ENCODE data around the gene PCNA. TPM values are rescaled to one million over a fixed set of nuclear protein-coding genes. Genes with fewer than 3 reads are reported as not detected.

Gene PCNA
- total and polyA plus RNA-seq, 2 of the 4 experiments (the other 2 are of a cell fraction) = 155 to 213 TPM

GRCh38 chr20:5164645-5165625, 45.2 kb upstream of the PCNA start:
- 0 out of 2 replicates have a peak, but pooled peaks cover 2% of the 10 kb centered on the region for H3K9me3 ChIP-seq (ENCODE audit: control insufficient read depth, insufficient read depth, low read length)
- H3K9me1 ChIP-seq (ENCODE audit: insufficient read depth, low read length) = peaks cover 30% of the 10 kb centered on the region
- H3K4ac ChIP-seq (ENCODE audit: low read depth, low read length) = no peak overlapping the region
- H3K27ac ChIP-seq (ENCODE audit: insufficient read depth, low read length) = no peak overlapping the region
- H3K79me1 ChIP-seq (ENCODE audit: low read depth in 1 of 2, low read length in 2 of 2) = peaks cover 62 to 87% of the 10 kb centered on the region in 2 experiments
- no peak for DNase-seq
- ChIA-PET POLR2A (ENCODE audit: unreplicated experiment) (interaction anchor here (0.5 kb wide), 1 partner anchor 54 kb away, joined by 3 read pairs; no protein-coding TSS in a partner anchor), CTCF (no interaction called here)
- H2AFZ ChIP-seq (replicated peaks; ENCODE audit: low read length, poor library complexity) = no peak overlapping the region
- H2BK20ac ChIP-seq (ENCODE audit: low read depth, low read length) = no peak overlapping the region
- no TSS peak for BruUV-seq (replicated peaks)
- no peak overlapping the region for H4K5ac ChIP-seq (ENCODE audit: low read depth, low read length)
- H3K14ac ChIP-seq (replicated peaks; ENCODE audit: low read depth, low read length) = no peak overlapping the region
- H4K8ac ChIP-seq (ENCODE audit: low read depth in 2 of 2, low read length in 2 of 2) = no peak overlapping the region
- no peak overlapping the region for H4K91ac ChIP-seq (ENCODE audit: insufficient read depth, low read depth, low read length)
- H4K20me1 ChIP-seq (ENCODE audit: insufficient read depth, low read length) = peaks cover 41% of the 10 kb centered on the region
- H3K4me2 ChIP-seq (ENCODE audit: low read depth, low read length) = no peak overlapping the region
- H3K4me3 ChIP-seq (ENCODE audit: insufficient read depth, low read depth, low read length) = no peak overlapping the region
- H2BK5ac ChIP-seq (ENCODE audit: low read depth, low read length, poor library complexity, severe bottlenecking) = no peak overlapping the region
- intact Hi-C loops (cut with micrococcal nuclease) (no loop called here), dilution Hi-C loops (cut with HindIII; ENCODE audit: low sequenced_read_pairs, unreplicated experiment) (no loop called here), in situ Hi-C loops (cut with MboI; ENCODE audit: low sequenced_read_pairs) (no loop called here)
- H2BK15ac ChIP-seq (ENCODE audit: low read depth, low read length) = no peak overlapping the region
- H3K36me3 ChIP-seq (ENCODE audit: control insufficient read depth, insufficient read depth, low read length) = no peaks in the 10 kb centered on the region
- no peak for ATAC-seq (ENCODE audit: low read depth)
- no peak overlapping the region for H3K23ac ChIP-seq (ENCODE audit: low read depth, low read length)
- H3K4me1 ChIP-seq (ENCODE audit: control insufficient read depth, insufficient read depth, low read length) = peaks cover 10% of the 10 kb centered on the region
- H3K27me3 ChIP-seq (ENCODE audit: control insufficient read depth, insufficient read depth, low read length) = no peaks in the 10 kb centered on the region
- H3K9ac ChIP-seq (ENCODE audit: low read depth, low read length) = no peak overlapping the region
- H2AK5ac ChIP-seq (ENCODE audit: low read depth, low read length) = no peak overlapping the region
- H2BK120ac ChIP-seq (ENCODE audit: low read depth, low read length) = no peak overlapping the region
- no peak overlapping the region for H2AK9ac ChIP-seq (replicated peaks; ENCODE audit: low read depth, low read length, poor library complexity)
- H3K18ac ChIP-seq (ENCODE audit: low read depth, low read length) = no peak overlapping the region
- WGBS, 2 experiments (ENCODE audit: extremely low coverage in 2 of 2, insufficient read length in 1 of 2) = 100% methylated on average over 3 of the region's 13 CpGs; no CpG with 5 or more reads in 1 of the 2 experiments
- H3K56ac ChIP-seq (ENCODE audit: extremely low read depth, insufficient read depth, low read length) = no peak overlapping the region
- no peak for TF ChIP-seq MAZ (IDR thresholded peaks at IDR 0.05; ENCODE audit: borderline replicate concordance, low read depth, low read length)
- no peak for TF ChIP-seq MXI1 (IDR thresholded peaks at IDR 0.05; ENCODE audit: borderline replicate concordance, low read depth, low read length)
- TF ChIP-seq SMC3 (IDR thresholded peaks at IDR 0.05; ENCODE audit: low read depth, low read length) = no peak
- no peak for TF ChIP-seq RCOR1 (IDR thresholded peaks at IDR 0.05; ENCODE audit: insufficient replicate concordance, low read length)
- no peak for TF ChIP-seq BHLHE40 (IDR thresholded peaks at IDR 0.05; ENCODE audit: low read depth, low read length)
- TF ChIP-seq NFE2L2 (IDR thresholded peaks at IDR 0.05; ENCODE audit: low read depth, low read length) = no peak
- no peak for TF ChIP-seq CHD1 (IDR thresholded peaks at IDR 0.05; ENCODE audit: low read depth, low read length)
- no peak for TF ChIP-seq RAD21 (IDR thresholded peaks at IDR 0.05; ENCODE audit: low read length)
- no peak for TF ChIP-seq CTCF (conservative IDR thresholded peaks at IDR 0.05; ENCODE audit: low read depth, low read length)
- no peak for TF ChIP-seq CEBPB (IDR thresholded peaks at IDR 0.05; ENCODE audit: low read depth, low read length)
- no peak for TF ChIP-seq FOS (IDR thresholded peaks at IDR 0.05; ENCODE audit: low read depth, low read length)
- no peak for TF ChIP-seq USF2 (IDR thresholded peaks at IDR 0.05; ENCODE audit: low read depth, low read length)
- no peak for TF ChIP-seq POLR2A (IDR thresholded peaks at IDR 0.05; ENCODE audit: low read depth, low read length)
- TF ChIP-seq RFX5 (IDR thresholded peaks at IDR 0.05; ENCODE audit: low read depth, low read length) = no peak
